ENCODE results near the gene ADRM1.

ADRM1 gene

DNA sequence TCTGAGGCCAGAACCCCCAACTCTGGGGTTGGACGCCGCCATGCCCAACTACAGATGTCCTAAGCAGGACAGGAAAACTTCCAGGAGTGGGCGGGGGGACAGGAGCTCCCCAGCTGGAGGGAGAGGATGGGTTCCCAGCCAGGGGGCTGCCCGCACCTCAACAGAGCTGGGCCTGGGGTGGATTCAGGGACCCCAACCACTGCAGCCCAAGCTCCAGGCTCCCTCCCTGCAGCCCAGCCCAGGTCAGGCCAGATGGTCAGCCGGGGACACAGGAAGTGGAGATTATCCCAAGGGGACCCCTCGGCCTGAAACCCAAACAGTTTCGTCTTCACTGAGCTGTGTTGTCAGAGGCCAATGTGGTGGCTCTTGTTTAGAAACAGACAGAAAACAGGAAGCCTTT, 54.9 kb downstream of the ADRM1 start:
- no peak for DNase-seq

Data from NCI-H1436 (cell line).